Effector CD4-positive, alpha-beta T cell (primary cell): ENCODE data around the gene STC2.

Experiments
- DNase-seq: peaks from one replicate; pipeline ENCODE4 v3.0.0-alpha.2; 2020

Gene STC2

GRCh38 chr5:173312821-173313220 is 15.4 kb downstream of the STC2 start:
- DNase-seq, result no peak

- no peak for DNase-seq
Measured at GRCh38 chr5:173311818-173312585, 16.2 kb downstream of the STC2 start.

GRCh38 chr5:173310861-173311785 is 17.1 kb downstream of the STC2 start:
- no peak for DNase-seq

GRCh38 chr5:173310218-173310769 is 17.9 kb downstream of the STC2 start:
- DNase-seq, result no peak

- no peak for DNase-seq
Measured at GRCh38 chr5:173309731-173310130, 18.5 kb downstream of the STC2 start.

- DNase-seq, result no peak
Measured at GRCh38 chr5:173308226-173308625, 20.0 kb downstream of the STC2 start.

GRCh38 chr5:173307695-173308094 is 20.5 kb downstream of the STC2 start:
- DNase-seq, result no peak

- DNase-seq, result no peak
Measured at GRCh38 chr5:173306695-173307094, 21.5 kb downstream of the STC2 start.

GRCh38 chr5:173304591-173304988 is 23.6 kb downstream of the STC2 start:
- DNase-seq, result no peak

GRCh38 chr5:173303878-173304590 is 24.2 kb downstream of the STC2 start:
- no peak for DNase-seq

GRCh38 chr5:173302546-173303155 is 25.6 kb downstream of the STC2 start:
- DNase-seq, result no peak

- DNase-seq, result no peak
Measured at GRCh38 chr5:173301695-173302545, 26.3 kb downstream of the STC2 start.

GRCh38 chr5:173300389-173301047 is 27.7 kb downstream of the STC2 start:
- no peak for DNase-seq

- no peak for DNase-seq
Measured at GRCh38 chr5:173299820-173300219, 28.4 kb downstream of the STC2 start.

- DNase-seq, result no peak
Measured at GRCh38 chr5:173298213-173298926, 29.8 kb downstream of the STC2 start.

GRCh38 chr5:173297813-173298212 is 30.4 kb downstream of the STC2 start:
- no peak for DNase-seq

GRCh38 chr5:173296737-173297676 is 31.2 kb downstream of the STC2 start:
- no peak for DNase-seq

GRCh38 chr5:173295796-173296195 is 32.4 kb downstream of the STC2 start:
- DNase-seq, result no peak
